Thoracic aorta (tissue), 2 donors: ENCODE measurements around the gene ARHGAP24. TPM values are rescaled to one million over a fixed set of nuclear protein-coding genes. Genes with fewer than 3 reads are reported as not detected.

Experiments used
- ATAC-seq: fragments of 150-250 bp; one replicate; pipeline ENCODE4 v1.8.0; 2017; ENCODE audit warnings: low read depth; ENCODE audit not compliant: insufficient number of reproducible peaks, low FRiP score
- DNase-seq: peaks from one replicate; pipeline ENCODE4 v3.0.0-alpha.2; 2020; ENCODE audit warnings: low spot score
- H3K27ac ChIP-seq, 2 donors: fragments of 200-600 bp; sonication (generic); 1 replicate in 1 of 2; 2 replicates in 1 of 2; pipeline ENCODE4 v1.5.1; 2016; ENCODE audit warnings: mild to moderate bottlenecking in 2 of 2, moderate library complexity in 2 of 2
- H3K27me3 ChIP-seq: fragments of 200-600 bp; sonication (generic); replicated peaks from 2 replicates; pipeline ENCODE4 v1.6.0; 2016; ENCODE audit warnings: mild to moderate bottlenecking; ENCODE audit not compliant: insufficient read depth
- H3K36me3 ChIP-seq: fragments of 200-600 bp; sonication (generic); one replicate; pipeline ENCODE4 v1.5.1; 2016
- H3K4me1 ChIP-seq, 2 donors: fragments of 200-600 bp; sonication (generic); 1 replicate in 1 of 2; 2 replicates in 1 of 2; pipeline versions ENCODE4 v1.5.1 to v1.6.0; 2016; ENCODE audit warnings: low read depth in 2 of 2, mild to moderate bottlenecking in 1 of 2; ENCODE audit not compliant: control insufficient read depth in 1 of 2
- H3K4me3 ChIP-seq: fragments of 200-600 bp; sonication (generic); 2 replicates; pipeline ENCODE4 v1.5.1; 2016; ENCODE audit warnings: mild to moderate bottlenecking
- H3K9me3 ChIP-seq: fragments of 200-600 bp; sonication (generic); 2 replicates; pipeline ENCODE4 v1.5.1; 2016
- CTCF ChIP-seq: fragments of 200-600 bp; sonication (generic); IDR thresholded peaks from one replicate; pipeline ENCODE4 v1.5.1; 2019; ENCODE audit warnings: antibody characterized with exemption
- total RNA-seq, 2 donors: library from RNA; depleted of rRNA; stranded (reverse); fragments of >200 nt; gene quantifications; one replicate each; pipeline versions ENCODE4 v1.1.0 to v1.2.3, GENCODE V29; 2016

ARHGAP24 gene
- total RNA-seq, 2 donors from 2014 or later: 30.1 to 43.6 TPM

GRCh38 chr4:85725721-85726170, 250.8 kb downstream of the ARHGAP24 start:
- H3K4me1 ChIP-seq: peaks cover 15 to 25% of the 10 kb centered on the region in 2 donors
- H3K36me3 ChIP-seq: no peaks in the 10 kb centered on the region
- no peaks in the 10 kb centered on the region for H3K27me3 ChIP-seq
- ATAC-seq (peak; percentile 54), DNase-seq (no peak)
- no peaks in the 10 kb centered on the region for H3K9me3 ChIP-seq
- no peak overlapping the region for H3K4me3 ChIP-seq
- peak overlapping the region; percentile 7 to 27 for H3K27ac ChIP-seq
- no peak for TF ChIP-seq CTCF

- Histone ChIP-seq H3K27me3 (no peaks in the 10 kb centered on the region), H3K36me3 (no peaks in the 10 kb centered on the region), H3K27ac (peak overlapping the region in 1 of 2 donors; percentile 27), H3K9me3 (no peaks in the 10 kb centered on the region), H3K4me3 (no peak overlapping the region), H3K4me1 (peaks cover 15 to 25% of the 10 kb centered on the region in 2 donors)
- no peak for TF ChIP-seq CTCF
- no peak for DNase-seq
- ATAC-seq: no peak
Observed at GRCh38 chr4:85726555-85726954, 251.6 kb downstream of the ARHGAP24 start.

- no peak overlapping the region for H3K27ac ChIP-seq
- no peaks in the 10 kb centered on the region for H3K36me3 ChIP-seq
- H3K9me3 ChIP-seq: no peaks in the 10 kb centered on the region
- DNase-seq: no peak
- no peak for TF ChIP-seq CTCF
- H3K4me1 ChIP-seq: peaks cover 15 to 25% of the 10 kb centered on the region in 2 donors
- no peak for ATAC-seq
- H3K4me3 ChIP-seq: no peak overlapping the region
- no peaks in the 10 kb centered on the region for H3K27me3 ChIP-seq
Observed at GRCh38 chr4:85728464-85728863, 253.5 kb downstream of the ARHGAP24 start.

GRCh38 chr4:85732124-85732523, 257.2 kb downstream of the ARHGAP24 start:
- Histone ChIP-seq H3K4me1 (peaks cover 0 to under 1% of the 10 kb centered on the region in 2 donors), H3K27me3 (no peaks in the 10 kb centered on the region), H3K9me3 (no peaks in the 10 kb centered on the region), H3K27ac (no peak overlapping the region), H3K36me3 (no peaks in the 10 kb centered on the region), H3K4me3 (no peak overlapping the region)
- ATAC-seq (no peak), DNase-seq (no peak)
- no peak for TF ChIP-seq CTCF

- no peaks in the 10 kb centered on the region for H3K9me3 ChIP-seq
- DNase-seq (no peak), ATAC-seq (no peak)
- TF ChIP-seq CTCF: no peak
- no peak overlapping the region for H3K27ac ChIP-seq
- H3K36me3 ChIP-seq: no peaks in the 10 kb centered on the region
- no peaks in the 10 kb centered on the region for H3K27me3 ChIP-seq
- H3K4me3 ChIP-seq: no peak overlapping the region
- H3K4me1 ChIP-seq: no peaks in the 10 kb centered on the region
Observed at GRCh38 chr4:85733798-85734197, 258.8 kb downstream of the ARHGAP24 start.
